GM10266 (cell line): ENCODE measurements around the gene SPSB3.
"Not testable (repeated sequence)": the region's sequence is repeated elsewhere in the genome, so short reads cannot be mapped to it uniquely, and the experiment has no call there.

Experiments used
- DNase-seq: peaks from one replicate; pipeline ENCODE4 v3.0.0; 2012; ENCODE audit errors: extremely low spot score
- CTCF ChIP-seq: IDR thresholded peaks from 2 replicates; pipeline ENCODE4 v1.5.1; 2012; ENCODE audit warnings: mild to moderate bottlenecking, low read depth; ENCODE audit not compliant: control insufficient read depth, insufficient read depth; ENCODE audit errors: missing control alignments

Gene SPSB3

DNA sequence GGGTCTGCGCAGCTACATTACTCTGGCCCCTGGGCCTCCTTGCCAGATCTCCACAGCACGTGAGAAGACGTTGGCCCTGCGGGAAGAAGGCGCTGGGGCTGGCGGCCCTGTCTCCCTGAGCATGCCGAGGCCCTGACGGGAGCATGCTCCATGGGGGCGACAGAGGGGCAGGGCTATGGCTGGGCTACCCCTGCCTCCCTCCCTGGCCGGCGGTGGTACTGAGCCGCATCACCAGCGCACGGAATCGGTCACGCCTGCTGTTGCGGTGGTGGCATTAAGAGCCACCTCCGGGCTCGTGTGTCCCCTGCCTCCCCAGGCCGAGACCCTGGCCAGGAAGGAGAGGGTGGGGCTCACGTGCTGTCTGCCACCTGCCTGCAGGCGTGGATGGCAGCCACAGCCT, 48.2 kb downstream of the SPSB3 start:
- no peak for DNase-seq
- no peak for TF ChIP-seq CTCF

DNA sequence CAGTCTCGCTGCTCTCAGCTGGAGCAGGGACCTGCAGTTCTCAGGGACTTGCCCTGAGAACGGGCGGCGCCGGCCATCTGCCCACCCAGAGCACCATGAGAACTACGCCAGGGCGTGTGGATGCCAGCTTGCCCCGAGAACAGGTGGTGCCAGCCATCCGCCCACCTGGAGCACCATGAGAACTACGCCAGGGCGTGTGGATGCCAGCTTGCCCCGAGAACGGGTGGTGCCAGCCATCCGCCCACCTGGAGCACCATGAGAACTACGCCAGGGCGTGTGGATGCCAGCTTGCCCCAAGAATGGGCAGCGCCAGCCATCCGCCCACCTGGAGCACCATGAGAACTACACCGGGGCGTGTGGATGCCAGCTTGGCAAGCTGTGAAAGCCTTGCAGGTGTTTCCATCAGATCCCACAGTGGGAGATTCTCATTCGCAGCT, 49.8 kb downstream of the SPSB3 start:
- not testable (repeated sequence) for DNase-seq

DNA sequence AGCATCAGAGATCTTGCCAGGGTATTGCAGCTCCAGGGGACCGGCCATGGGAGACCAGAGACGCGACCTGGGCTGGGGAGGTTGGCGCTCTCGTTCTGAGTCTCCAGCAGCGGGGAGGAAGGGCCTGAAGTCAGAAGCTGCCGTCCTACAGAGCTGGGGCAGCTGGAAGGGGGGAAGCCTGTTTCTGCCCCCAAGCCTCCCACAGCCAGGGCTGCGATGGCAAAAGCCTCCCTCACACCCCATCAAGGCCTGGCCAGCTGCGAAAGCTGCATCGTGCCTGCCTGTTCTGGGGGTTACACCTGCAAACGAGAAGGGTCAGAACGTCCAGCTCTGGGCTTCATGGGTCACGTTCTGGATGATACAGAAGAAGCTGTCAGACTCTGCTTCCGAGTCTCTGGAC, 50.3 kb downstream of the SPSB3 start:
- TF ChIP-seq CTCF, result no peak
- no peak for DNase-seq

GRCh38 chr16:1731603-1732002, 50.8 kb downstream of the SPSB3 start:
- no peak for DNase-seq
- TF ChIP-seq CTCF, result no peak

DNA sequence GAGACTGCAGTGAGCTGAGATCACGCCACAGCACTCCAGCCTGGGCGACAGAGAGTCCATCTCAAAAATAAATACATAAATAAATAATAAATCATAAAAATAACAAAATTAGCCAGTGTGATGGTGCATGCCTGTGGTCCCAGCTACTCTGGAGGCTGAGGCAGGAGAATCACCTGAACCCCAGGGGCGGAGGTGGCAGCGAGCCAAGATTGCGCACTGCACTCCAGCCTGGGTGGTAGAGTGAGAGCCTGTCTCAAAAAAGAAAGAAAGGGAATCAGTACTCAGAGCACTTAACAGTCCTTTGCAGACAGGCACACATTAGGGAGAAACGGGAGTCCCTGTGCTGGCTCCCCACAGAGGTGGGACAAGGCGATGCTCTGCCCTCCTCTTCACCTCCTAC, 51.3 kb downstream of the SPSB3 start:
- no peak for TF ChIP-seq CTCF
- no peak for DNase-seq

GRCh38 chr16:1729445-1729844, 52.9 kb downstream of the SPSB3 start:
- no peak for DNase-seq
- TF ChIP-seq CTCF, result no peak

DNA sequence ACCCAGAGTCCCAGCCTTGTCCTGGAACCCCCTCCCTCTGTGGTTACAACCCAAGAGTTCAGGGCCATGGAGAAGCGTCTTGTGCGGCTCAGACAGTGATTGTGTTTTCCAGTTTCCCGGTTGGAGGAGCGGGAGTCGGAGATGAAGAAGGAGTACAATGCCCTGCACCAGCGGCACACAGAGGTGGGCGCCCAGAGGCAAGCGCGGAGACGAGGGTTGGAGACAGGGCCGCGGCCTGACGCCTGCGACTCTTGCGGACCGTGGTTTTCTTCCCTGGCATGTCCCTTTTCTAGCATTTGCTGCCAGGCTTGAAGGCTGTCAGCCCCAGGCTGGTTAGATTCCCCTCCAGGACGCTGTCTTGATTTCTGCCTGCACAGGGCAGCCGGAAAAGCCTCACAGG, 53.3 kb downstream of the SPSB3 start:
- DNase-seq, result no peak
- no peak for TF ChIP-seq CTCF
